ENCODE data around the gene KRT1. TPM values are rescaled to one million over a fixed set of nuclear protein-coding genes. Genes with fewer than 3 reads are reported as not detected.

Gene KRT1
- total and polyA plus RNA-seq, 3 experiments from 2014 or later: 3.4 TPM; not detected in 2

DNA sequence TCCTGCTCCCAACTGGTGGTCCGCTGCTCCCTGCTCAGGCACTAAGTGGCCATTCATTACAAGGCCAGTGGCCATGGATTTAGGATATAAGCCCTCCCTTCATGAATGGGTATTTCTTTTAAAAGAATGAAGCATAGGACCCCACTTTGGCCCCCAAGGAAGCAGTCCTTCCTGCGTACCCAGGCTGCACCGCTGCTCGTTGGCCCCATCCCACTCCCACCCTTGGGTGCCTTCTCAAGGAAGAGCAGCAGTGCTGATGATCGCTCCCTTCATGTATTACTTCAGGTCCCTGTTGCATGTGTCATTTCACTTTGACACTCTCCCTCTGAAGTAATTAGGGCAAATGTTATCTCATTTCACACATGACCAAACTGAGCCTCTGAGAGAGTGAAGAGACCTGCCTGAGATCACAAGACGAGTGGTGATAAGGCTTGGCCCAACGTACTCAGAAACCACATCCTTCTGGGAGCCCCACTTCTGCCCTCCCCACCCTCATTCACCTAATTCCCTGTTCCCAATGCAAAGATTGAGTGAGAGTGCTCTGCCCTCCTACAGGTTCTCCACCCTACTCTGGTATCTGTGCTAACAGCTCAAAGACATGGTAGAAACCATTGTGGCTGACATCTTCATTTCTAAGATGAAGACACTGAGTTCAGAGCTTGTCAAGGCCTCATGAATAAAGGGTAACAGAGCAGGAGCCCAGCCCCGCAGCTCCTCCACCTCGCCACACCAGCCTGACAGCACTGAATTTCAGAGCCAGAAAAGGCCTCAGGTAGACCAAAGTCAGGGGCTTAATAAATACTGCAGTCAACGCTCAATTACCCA is 17.9 kb downstream of the KRT1 start:
- CTCF ChIA-PET: no interaction called here
- H3K36me3 Mint-ChIP-seq: no peaks in the 10 kb centered on the region
- Histone ChIP-seq H3K27ac (ENCODE audit: low read depth, low read length) (peak overlapping the region; percentile 19), H3K27me3 (ENCODE audit: insufficient read depth, low read length, poor library complexity, severe bottlenecking) (no peaks in the 10 kb centered on the region), H3K4me3 (ENCODE audit: low read length) (no peak overlapping the region), H3K4me1 (ENCODE audit: insufficient read depth, low read length) (peaks cover 6% of the 10 kb centered on the region), H3K9me3 (ENCODE audit: low read length) (no peaks in the 10 kb centered on the region), H3K36me3 (ENCODE audit: insufficient read depth, low read length) (no peaks in the 10 kb centered on the region)
- H3K27me3 Mint-ChIP-seq: peaks cover 7 to 31% of the 10 kb centered on the region in 2 donors
- H3K27ac Mint-ChIP-seq: peak overlapping the region in 4 of 8 donors; percentile 44 to 80 (median 77)
- no peaks in the 10 kb centered on the region for H3K9me3 Mint-ChIP-seq
- H3K4me3 Mint-ChIP-seq: peak overlapping the region in 2 of 7 donors; percentile 23 to 24
- POLR2A ChIA-PET: no interaction called here
- DNase-seq: peak in 1 of 5 donors; percentile 13
- H3K4me1 Mint-ChIP-seq: peaks cover 5 to 8% (median 7%) of the 10 kb centered on the region in 3 donors

DNA sequence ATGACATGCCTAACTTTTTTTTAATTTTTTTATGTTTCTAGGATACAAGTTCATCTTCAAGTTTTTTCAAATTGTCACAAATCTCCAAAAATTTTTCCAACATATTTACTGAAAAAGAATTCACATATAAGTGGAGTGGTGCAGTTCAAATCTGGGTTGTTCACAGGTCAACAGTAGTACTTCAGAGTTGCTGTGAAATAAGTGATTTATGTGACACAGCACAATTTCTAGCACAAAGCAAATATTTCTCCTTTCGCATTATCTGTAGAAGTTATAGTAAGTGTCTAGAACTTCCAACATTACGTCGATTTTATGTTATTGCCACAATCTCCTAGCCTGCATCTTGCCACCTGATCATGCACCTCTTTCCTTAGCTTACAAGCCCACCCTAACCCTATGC is 18.5 kb downstream of the KRT1 start:
- Mint-ChIP-seq H3K27me3 (peaks cover 10 to 34% of the 10 kb centered on the region in 2 donors), H3K4me1 (peaks cover 5 to 8% (median 7%) of the 10 kb centered on the region in 3 donors), H3K4me3 (no peak overlapping the region), H3K9me3 (no peaks in the 10 kb centered on the region), H3K27ac (peak overlapping the region in 1 of 8 donors; percentile 77), H3K36me3 (no peaks in the 10 kb centered on the region)
- Histone ChIP-seq H3K4me3 (ENCODE audit: low read length) (no peak overlapping the region), H3K36me3 (ENCODE audit: insufficient read depth, low read length) (no peaks in the 10 kb centered on the region), H3K27me3 (ENCODE audit: insufficient read depth, low read length, poor library complexity, severe bottlenecking) (no peaks in the 10 kb centered on the region), H3K9me3 (ENCODE audit: low read length) (no peaks in the 10 kb centered on the region), H3K4me1 (ENCODE audit: insufficient read depth, low read length) (peaks cover 6% of the 10 kb centered on the region), H3K27ac (ENCODE audit: low read depth, low read length) (no peak overlapping the region)
- no peak for DNase-seq
- CTCF ChIA-PET: no interaction called here
- POLR2A ChIA-PET: interaction anchor here (0.6 kb wide), 1 partner anchor 13 kb away, joined by 3 read pairs; no protein-coding TSS in a partner anchor

DNA sequence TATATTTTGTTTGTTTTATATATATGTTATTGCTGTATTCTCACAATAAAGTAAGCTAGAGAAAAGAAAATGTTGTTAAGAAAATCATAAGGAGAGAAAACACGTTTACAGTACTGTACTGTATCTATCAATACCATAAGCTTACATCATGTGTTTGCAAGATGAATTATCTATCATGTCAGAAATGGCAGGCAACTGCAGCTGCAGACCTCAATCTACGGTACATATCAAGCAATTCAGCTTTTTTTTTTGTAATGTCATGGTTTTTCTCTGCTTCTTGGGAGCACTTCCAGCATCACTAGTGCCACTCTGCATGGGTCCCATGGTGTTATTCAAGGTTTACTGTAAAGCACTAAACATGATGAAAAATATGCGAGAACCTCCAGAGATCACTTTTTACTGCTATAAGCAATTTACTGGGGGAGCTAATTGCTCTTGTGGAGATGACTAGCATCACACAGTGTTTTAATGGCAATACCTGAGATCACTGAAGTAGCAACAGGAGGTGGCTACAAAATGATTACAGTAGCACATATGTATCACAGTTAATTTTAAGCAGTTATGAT is 19.2 kb downstream of the KRT1 start:
- POLR2A ChIA-PET: interaction anchor here (0.6 kb wide), 1 partner anchor 12 kb away, joined by 3 read pairs; no protein-coding TSS in a partner anchor

GRCh38 chr12:52659951-52660350 is 20.3 kb downstream of the KRT1 start:
- H3K36me3 Mint-ChIP-seq: no peaks in the 10 kb centered on the region
- H3K4me3 ChIP-seq (ENCODE audit: low read length): no peak overlapping the region
- no peaks in the 10 kb centered on the region for H3K27me3 ChIP-seq (ENCODE audit: insufficient read depth, low read length, poor library complexity, severe bottlenecking)
- H3K4me1 Mint-ChIP-seq: peaks cover 5 to 8% (median 7%) of the 10 kb centered on the region in 3 donors
- H3K27ac ChIP-seq (ENCODE audit: low read depth, low read length): no peak overlapping the region
- peaks cover 16 to 29% of the 10 kb centered on the region in 2 donors for H3K27me3 Mint-ChIP-seq
- H3K9me3 ChIP-seq (ENCODE audit: low read length): no peaks in the 10 kb centered on the region
- ChIA-PET CTCF (no interaction called here), POLR2A (no interaction called here)
- H3K4me3 Mint-ChIP-seq: no peak overlapping the region
- H3K4me1 ChIP-seq (ENCODE audit: insufficient read depth, low read length): peaks cover 6% of the 10 kb centered on the region
- H3K27ac Mint-ChIP-seq: peak overlapping the region in 2 of 8 donors; percentile 1 to 17
- H3K9me3 Mint-ChIP-seq: no peaks in the 10 kb centered on the region
- H3K36me3 ChIP-seq (ENCODE audit: insufficient read depth, low read length): no peaks in the 10 kb centered on the region
- DNase-seq: no peak

More for the DNA sequence above, 19.2 kb downstream of the KRT1 start:
- CTCF ChIA-PET: no interaction called here
- Mint-ChIP-seq H3K27ac (no peak overlapping the region), H3K4me3 (no peak overlapping the region), H3K4me1 (peaks cover 5 to 8% (median 7%) of the 10 kb centered on the region in 3 donors), H3K27me3 (peaks cover 14 to 37% of the 10 kb centered on the region in 2 donors), H3K9me3 (no peaks in the 10 kb centered on the region), H3K36me3 (no peaks in the 10 kb centered on the region)
- Histone ChIP-seq H3K27me3 (ENCODE audit: insufficient read depth, low read length, poor library complexity, severe bottlenecking) (no peaks in the 10 kb centered on the region), H3K27ac (ENCODE audit: low read depth, low read length) (no peak overlapping the region), H3K9me3 (ENCODE audit: low read length) (no peaks in the 10 kb centered on the region), H3K4me1 (ENCODE audit: insufficient read depth, low read length) (peaks cover 6% of the 10 kb centered on the region), H3K4me3 (ENCODE audit: low read length) (no peak overlapping the region), H3K36me3 (ENCODE audit: insufficient read depth, low read length) (no peaks in the 10 kb centered on the region)
- no peak for DNase-seq

DNA sequence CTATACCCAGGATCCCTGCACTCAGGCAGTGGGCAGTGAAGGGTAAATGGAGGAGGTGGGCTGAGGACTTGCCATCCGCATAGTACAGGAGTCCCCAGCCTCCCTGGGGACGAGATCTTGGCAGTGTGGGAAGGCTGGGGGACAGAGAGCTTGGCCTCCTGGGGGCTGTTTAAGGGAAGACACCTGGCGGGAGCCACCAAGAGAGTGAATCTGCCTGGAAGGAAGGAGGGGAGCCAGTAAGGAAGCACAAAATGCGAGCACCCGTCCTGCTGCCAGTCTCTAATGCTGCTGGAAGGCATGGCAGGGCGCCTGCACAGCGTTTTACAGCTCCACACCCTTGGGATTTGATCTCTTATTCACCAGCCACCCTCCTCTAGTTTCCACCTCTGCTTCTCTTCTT is 20.8 kb downstream of the KRT1 start:
- Histone ChIP-seq H3K27me3 (ENCODE audit: insufficient read depth, low read length, poor library complexity, severe bottlenecking) (no peaks in the 10 kb centered on the region), H3K9me3 (ENCODE audit: low read length) (no peaks in the 10 kb centered on the region), H3K27ac (ENCODE audit: low read depth, low read length) (no peak overlapping the region), H3K36me3 (ENCODE audit: insufficient read depth, low read length) (no peaks in the 10 kb centered on the region), H3K4me3 (ENCODE audit: low read length) (no peak overlapping the region), H3K4me1 (ENCODE audit: insufficient read depth, low read length) (peaks cover 6% of the 10 kb centered on the region)
- no peak for DNase-seq
- Mint-ChIP-seq H3K9me3 (no peaks in the 10 kb centered on the region), H3K27me3 (peaks cover 13 to 30% of the 10 kb centered on the region in 2 donors), H3K4me3 (no peak overlapping the region), H3K36me3 (no peaks in the 10 kb centered on the region), H3K4me1 (peaks cover 5 to 8% (median 7%) of the 10 kb centered on the region in 3 donors), H3K27ac (peak overlapping the region in 3 of 8 donors; percentile 17 to 66 (median 63))
- POLR2A ChIA-PET: no interaction called here
- CTCF ChIA-PET: no interaction called here

DNA sequence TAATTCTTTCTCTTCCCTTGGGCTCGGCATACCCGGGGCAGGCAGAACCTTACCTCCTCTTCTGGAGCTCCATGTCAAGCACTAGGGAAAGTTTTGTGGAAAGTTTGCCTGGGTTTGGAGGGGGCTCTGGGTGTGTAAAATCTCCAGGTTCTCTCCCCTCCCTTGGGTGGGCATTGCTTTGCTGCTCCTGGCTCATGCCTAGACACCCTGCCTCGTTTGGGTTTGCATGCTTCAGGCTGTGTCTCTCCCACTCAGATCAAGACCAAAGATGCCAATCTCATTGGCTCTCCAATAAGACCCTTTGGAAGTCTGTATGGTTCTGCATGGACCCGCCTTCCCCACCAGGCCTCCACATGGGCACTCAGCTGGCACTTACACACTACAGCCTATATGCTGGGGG is 22.0 kb downstream of the KRT1 start:
- Histone ChIP-seq H3K27ac (ENCODE audit: low read depth, low read length) (no peak overlapping the region), H3K9me3 (ENCODE audit: low read length) (no peaks in the 10 kb centered on the region), H3K27me3 (ENCODE audit: insufficient read depth, low read length, poor library complexity, severe bottlenecking) (no peaks in the 10 kb centered on the region), H3K4me3 (ENCODE audit: low read length) (no peak overlapping the region), H3K4me1 (ENCODE audit: insufficient read depth, low read length) (peaks cover 6% of the 10 kb centered on the region), H3K36me3 (ENCODE audit: insufficient read depth, low read length) (no peaks in the 10 kb centered on the region)
- Mint-ChIP-seq H3K36me3 (no peaks in the 10 kb centered on the region), H3K9me3 (peaks cover 0 to 2% (median 0%) of the 10 kb centered on the region in 5 donors), H3K4me1 (peaks cover 5 to 8% (median 7%) of the 10 kb centered on the region in 3 donors), H3K4me3 (no peak overlapping the region), H3K27me3 (peaks cover 17 to 26% of the 10 kb centered on the region in 2 donors), H3K27ac (no peak overlapping the region)
- ChIA-PET POLR2A (no interaction called here), CTCF (no interaction called here)
- DNase-seq: no peak

DNA sequence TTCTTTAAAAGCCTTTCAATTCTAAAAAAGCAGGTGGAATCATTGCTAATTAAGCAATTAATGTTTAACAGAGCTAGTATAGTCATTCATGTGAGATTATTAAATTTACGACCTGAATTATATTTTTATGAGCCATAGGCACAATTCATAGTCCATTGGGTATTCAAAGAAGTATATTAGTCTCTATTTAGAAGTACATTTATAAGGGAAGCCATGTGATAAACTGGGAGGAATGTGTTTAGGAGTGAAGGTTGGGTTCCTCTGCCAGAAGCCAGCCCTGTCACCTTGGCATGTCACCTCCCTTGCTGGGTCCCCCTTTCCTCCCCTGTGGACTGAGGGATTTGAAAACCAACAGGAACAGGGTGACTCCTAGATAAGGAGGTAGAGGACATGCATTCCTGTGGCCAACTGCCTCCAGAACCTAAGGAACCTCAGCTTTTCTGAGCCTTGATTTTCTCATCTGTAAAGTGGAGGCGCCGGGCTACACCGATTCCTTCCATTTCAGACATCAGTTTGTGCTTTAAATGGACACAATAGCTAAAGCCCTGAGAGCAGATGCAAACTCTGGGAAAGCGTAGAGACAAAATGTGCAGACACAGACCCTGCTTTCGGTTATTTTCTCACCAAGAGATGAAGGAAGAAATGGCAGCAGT is 22.8 kb downstream of the KRT1 start:
- H3K4me3 Mint-ChIP-seq: no peak overlapping the region
- Histone ChIP-seq H3K27me3 (ENCODE audit: insufficient read depth, low read length, poor library complexity, severe bottlenecking) (no peaks in the 10 kb centered on the region), H3K27ac (ENCODE audit: low read depth, low read length) (no peak overlapping the region), H3K4me1 (ENCODE audit: insufficient read depth, low read length) (peaks cover 6% of the 10 kb centered on the region), H3K36me3 (ENCODE audit: insufficient read depth, low read length) (no peaks in the 10 kb centered on the region), H3K4me3 (ENCODE audit: low read length) (no peak overlapping the region), H3K9me3 (ENCODE audit: low read length) (no peaks in the 10 kb centered on the region)
- CTCF ChIA-PET: no interaction called here
- H3K36me3 Mint-ChIP-seq: no peaks in the 10 kb centered on the region
- H3K27me3 Mint-ChIP-seq: peaks cover 20 to 32% of the 10 kb centered on the region in 2 donors
- POLR2A ChIA-PET: no interaction called here
- peak overlapping the region in 1 of 8 donors; percentile 14 for H3K27ac Mint-ChIP-seq
- no peak for DNase-seq
- H3K4me1 Mint-ChIP-seq: peaks cover 3 to 7% (median 4%) of the 10 kb centered on the region in 3 donors
- H3K9me3 Mint-ChIP-seq: peaks cover 0 to 3% (median 0%) of the 10 kb centered on the region in 5 donors

DNA sequence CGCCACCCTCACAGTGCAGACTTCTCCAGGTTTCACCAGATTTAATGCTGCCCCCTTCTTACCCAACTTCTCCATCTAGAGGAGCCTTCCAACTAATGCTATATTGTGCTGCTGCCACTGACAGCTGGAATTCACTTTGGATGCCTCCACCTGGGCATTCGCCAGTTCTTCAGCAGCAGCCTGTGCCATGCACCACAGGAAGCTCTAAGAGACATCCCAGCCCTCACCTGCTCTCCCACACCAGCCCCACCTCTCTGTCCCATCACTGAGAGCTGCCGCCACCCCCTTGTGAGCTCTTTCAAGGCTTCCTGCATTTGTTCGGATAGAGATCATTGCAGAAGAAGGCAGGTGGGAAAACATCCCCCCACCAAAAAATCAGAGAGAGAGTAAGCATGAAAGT is 23.6 kb downstream of the KRT1 start:
- H3K27ac ChIP-seq (ENCODE audit: low read depth, low read length): no peak overlapping the region
- no peaks in the 10 kb centered on the region for H3K4me1 Mint-ChIP-seq
- peaks cover 20 to 39% of the 10 kb centered on the region in 2 donors for H3K27me3 Mint-ChIP-seq
- no peak for DNase-seq
- H3K9me3 ChIP-seq (ENCODE audit: low read length): no peaks in the 10 kb centered on the region
- H3K9me3 Mint-ChIP-seq: peaks cover 0 to 3% (median 0%) of the 10 kb centered on the region in 5 donors
- no peaks in the 10 kb centered on the region for H3K36me3 Mint-ChIP-seq
- no peak overlapping the region for H3K4me3 ChIP-seq (ENCODE audit: low read length)
- peak overlapping the region in 2 of 8 donors; percentile 20 to 92 for H3K27ac Mint-ChIP-seq
- CTCF ChIA-PET: no interaction called here
- no peaks in the 10 kb centered on the region for H3K36me3 ChIP-seq (ENCODE audit: insufficient read depth, low read length)
- POLR2A ChIA-PET: no interaction called here
- H3K4me1 ChIP-seq (ENCODE audit: insufficient read depth, low read length): peaks cover under 1% of the 10 kb centered on the region
- no peak overlapping the region for H3K4me3 Mint-ChIP-seq
- H3K27me3 ChIP-seq (ENCODE audit: insufficient read depth, low read length, poor library complexity, severe bottlenecking): no peaks in the 10 kb centered on the region
